A549 (cell line): ENCODE measurements around the gene AURKB. TPM values are rescaled to one million over a fixed set of nuclear protein-coding genes. Genes with fewer than 3 reads are reported as not detected.

Source experiments
- BCL3 ChIP-seq: fragments of >200 bp; sonication (Bioruptor Twin); formaldehyde crosslinking; IDR thresholded peaks from 3 replicates; pipeline ENCODE4 v1.6.1; 2016
- CBX2 ChIP-seq: fragments of 200-600 bp; sonication (generic); IDR thresholded peaks from 2 replicates; pipeline ENCODE4 v1.6.1; 2016; ENCODE audit warnings: low read depth, mild to moderate bottlenecking, borderline replicate concordance
- CBX8 ChIP-seq: fragments of 200-600 bp; sonication (generic); IDR thresholded peaks from 2 replicates; pipeline ENCODE4 v1.6.1; 2016
- CEBPB ChIP-seq, 2 experiments: fragments of >200 bp in 1 of 2; sonication (Bioruptor Twin) in 1 of 2; formaldehyde crosslinking in 1 of 2; IDR thresholded peaks; 2 replicates each; pipeline ENCODE4 v1.6.1; 2012 to 2016
- CHD4 ChIP-seq: fragments of 200-600 bp; sonication (generic); IDR thresholded peaks from 2 replicates; pipeline ENCODE4 v1.6.1; 2016; ENCODE audit warnings: antibody characterized with exemption, mild to moderate bottlenecking, borderline replicate concordance
- E2F6 ChIP-seq: IDR thresholded peaks from 2 replicates; pipeline ENCODE4 v1.6.1; 2012; ENCODE audit warnings: low read depth, borderline replicate concordance
- EHF ChIP-seq: fragments of 250-450 bp; sonication (Bioruptor Pico); IDR thresholded peaks from 2 replicates; pipeline ENCODE4 v1.5.0; 2020; ENCODE audit warnings: mild to moderate bottlenecking
- ELK1 ChIP-seq: fragments of 150-350 bp; IDR thresholded peaks from 2 replicates; pipeline ENCODE4 v1.6.1; 2014; ENCODE audit warnings: low read depth, mild to moderate bottlenecking, low read length
- FOSL2 ChIP-seq, 2 experiments: fragments of 450-650 bp in 1 of 2; fragments of >200 bp in 1 of 2; sonication (Bioruptor Twin) in 1 of 2; formaldehyde crosslinking; IDR thresholded peaks; 2 replicates each; pipeline versions ENCODE4 v1.5.0 to v1.6.1; 2016 to 2020; ENCODE audit warnings: mild to moderate bottlenecking in 1 of 2, moderate library complexity in 1 of 2
- HEYL ChIP-seq: fragments of 250-450 bp; sonication (Bioruptor Pico); IDR thresholded peaks from 2 replicates; pipeline ENCODE4 v1.8.0; 2021; ENCODE audit warnings: mild to moderate bottlenecking, moderate library complexity
- HOXA7 ChIP-seq: fragments of 250-450 bp; sonication (Bioruptor Pico); IDR thresholded peaks from 2 replicates; pipeline ENCODE4 v1.5.0; 2020; ENCODE audit warnings: mild to moderate bottlenecking, moderate library complexity
- HOXB13 ChIP-seq: fragments of 250-450 bp; sonication (Bioruptor Pico); IDR thresholded peaks from 2 replicates; pipeline ENCODE4 v1.5.0; 2020; ENCODE audit warnings: low read depth, mild to moderate bottlenecking, moderate library complexity
- JUNB ChIP-seq: fragments of >200 bp; sonication (Bioruptor Twin); formaldehyde crosslinking; IDR thresholded peaks from 2 replicates; pipeline ENCODE4 v1.6.1; 2016
- MAFK ChIP-seq: fragments of 450-650 bp; IDR thresholded peaks from 2 replicates; pipeline ENCODE4 v1.6.1; 2014; ENCODE audit not compliant: partially characterized antibody
- MAX ChIP-seq: IDR thresholded peaks from 2 replicates; pipeline ENCODE4 v1.6.1; 2012
- MAZ ChIP-seq: fragments of 150-350 bp; IDR thresholded peaks from 2 replicates; pipeline ENCODE4 v1.6.1; 2014; ENCODE audit warnings: antibody characterized with exemption, low read depth, low read length, borderline replicate concordance
- NFE2L2 ChIP-seq: fragments of 150-350 bp; conservative IDR thresholded peaks from 2 replicates; pipeline ENCODE4 v1.6.1; 2014; ENCODE audit warnings: low read length
- NPAS2 ChIP-seq: fragments of 250-450 bp; sonication (Bioruptor Pico); IDR thresholded peaks from 2 replicates; pipeline ENCODE4 v1.8.0; 2022; ENCODE audit warnings: mild to moderate bottlenecking, moderate library complexity, borderline replicate concordance
- NR3C1 ChIP-seq: fragments of >200 bp; sonication (Bioruptor Twin); formaldehyde crosslinking; IDR thresholded peaks from 3 replicates; pipeline ENCODE4 v1.6.1; 2017
- PBX3 ChIP-seq: IDR thresholded peaks from 2 replicates; pipeline ENCODE4 v1.6.1; 2012
- PHF8 ChIP-seq: fragments of 200-600 bp; sonication (generic); IDR thresholded peaks from 2 replicates; pipeline ENCODE4 v1.6.1; 2016; ENCODE audit warnings: low read depth, mild to moderate bottlenecking, antibody characterized with exemption, moderate library complexity, borderline replicate concordance
- RARB ChIP-seq: fragments of 250-450 bp; sonication (Bioruptor Pico); IDR thresholded peaks from 2 replicates; pipeline ENCODE4 v1.8.0; 2021; ENCODE audit warnings: mild to moderate bottlenecking, moderate library complexity
- RCOR1 ChIP-seq: fragments of 150-350 bp; IDR thresholded peaks from 2 replicates; pipeline ENCODE4 v1.6.1; 2014; ENCODE audit warnings: antibody characterized with exemption, low read length, low read depth
- RFX5 ChIP-seq: fragments of 450-650 bp; IDR thresholded peaks from 2 replicates; pipeline ENCODE4 v1.7.1; 2014; ENCODE audit warnings: antibody characterized with exemption, mild to moderate bottlenecking, moderate library complexity
- RNF2 ChIP-seq: fragments of 200-600 bp; sonication (generic); IDR thresholded peaks from 2 replicates; pipeline ENCODE4 v1.6.1; 2016; ENCODE audit warnings: low read depth, mild to moderate bottlenecking, antibody characterized with exemption, moderate library complexity, borderline replicate concordance
- SREBF2 ChIP-seq: fragments of 450-650 bp; IDR thresholded peaks from 2 replicates; pipeline ENCODE4 v1.6.1; 2014; ENCODE audit warnings: mild to moderate bottlenecking, moderate library complexity
- TFCP2L1 ChIP-seq: fragments of 250-450 bp; sonication (Bioruptor Pico); IDR thresholded peaks from 2 replicates; pipeline ENCODE4 v1.5.0; 2021; ENCODE audit warnings: mild to moderate bottlenecking
- ZSCAN20 ChIP-seq: fragments of 250-450 bp; sonication (Bioruptor Pico); IDR thresholded peaks from 2 replicates; pipeline ENCODE4 v1.8.0; 2022; ENCODE audit warnings: mild to moderate bottlenecking, moderate library complexity
- polyA plus RNA-seq, 4 experiments: library from polyadenylated mRNA; depleted of rRNA in 3 of 4; stranded (reverse); fragments of >200 nt; fragmentation: RNase III in 1 of 4; extraction: RNeasy Plus Mini Kit Qiagen cat#74134 plus additional on column Dnase treatment in 1 of 4; gene quantifications; 2 replicates in 3 of 4; 3 replicates in 1 of 4; pipeline ENCODE4 v1.2.3, GENCODE V29; 2011 to 2017

AURKB gene
- polyA plus RNA-seq, 2 of the 4 experiments (the other 2 are of a cell fraction) = 51.0 to 130 TPM

GRCh38 chr17:8209907-8210760 lies at the start of gene AURKB (continued):
- TF ChIP-seq PBX3 (peak; percentile 60; the same call in 1 of the 2 replicates), CBX2 (no peak), RARB (no peak), RFX5 (no peak), MAFK (no peak), MAZ (0 out of 2 replicates have a peak, but pooled peaks have one; percentile 42), RCOR1 (no peak), SREBF2 (no peak), NFE2L2 (no peak), ELK1 (no peak), HOXA7 (CRISPR knock-in tag) (no peak), CBX8 (no peak), NPAS2 (no peak), PHF8 (peak; percentile 47; the same call in 1 of the 2 replicates), CEBPB (IDR thresholded peaks at IDR 0.05) (peak; percentile 24 to 73; a peak in 3 of 4 replicates), ZSCAN20 (CRISPR knock-in tag) (no peak), FOSL2 (IDR thresholded peaks at IDR 0.05) (no peak), FOSL2 (CRISPR knock-in tag; IDR thresholded peaks at IDR 0.05) (no peak), E2F6 (peak; percentile 98), EHF (CRISPR knock-in tag) (no peak), MAX (peak; percentile 98), HOXB13 (CRISPR knock-in tag) (no peak), HEYL (no peak), BCL3 (peak; percentile 76; the same call in 2 of the 3 replicates), CHD4 (no peak), NR3C1 (no peak), TFCP2L1 (peak; percentile 75), JUNB (no peak), RNF2 (no peak)
